GM21529 (cell line): ENCODE results near the gene PLA2G4A.
A peak's percentile ranks its signal among the peaks of the same experiment; 100 is the strongest.

Experiments used
- ATAC-seq: cut with Tn5 transposase; IDR thresholded peaks from one replicate; pipeline ENCODE4 v1.9.1; 2021; ENCODE audit not compliant: unreplicated experiment

PLA2G4A gene

GRCh38 chr1:186871784-186872183 is 43.0 kb downstream of the PLA2G4A start:
- no peak for ATAC-seq

- no peak for ATAC-seq
Measured at GRCh38 chr1:186872291-186872690, 43.5 kb downstream of the PLA2G4A start.

GRCh38 chr1:186873687-186874086 is 44.9 kb downstream of the PLA2G4A start:
- no peak for ATAC-seq

- ATAC-seq, result no peak
Measured at GRCh38 chr1:186875896-186876835, 47.4 kb downstream of the PLA2G4A start.

- no peak for ATAC-seq
Measured at GRCh38 chr1:186878356-186878755, 49.6 kb downstream of the PLA2G4A start.

GRCh38 chr1:186880982-186881381 is 52.2 kb downstream of the PLA2G4A start:
- ATAC-seq, result no peak

- ATAC-seq, result no peak
Measured at GRCh38 chr1:186882372-186883134, 53.8 kb downstream of the PLA2G4A start.

GRCh38 chr1:186884251-186884650 is 55.5 kb downstream of the PLA2G4A start:
- ATAC-seq, result no peak

- no peak for ATAC-seq
Measured at GRCh38 chr1:186887203-186887602, 58.5 kb downstream of the PLA2G4A start.

- no peak for ATAC-seq
Measured at GRCh38 chr1:186888367-186888766, 59.6 kb downstream of the PLA2G4A start.

GRCh38 chr1:186892936-186893335 is 64.2 kb downstream of the PLA2G4A start:
- no peak for ATAC-seq

- ATAC-seq, result no peak
Measured at GRCh38 chr1:186894415-186894814, 65.7 kb downstream of the PLA2G4A start.

GRCh38 chr1:186896211-186896610 is 67.5 kb downstream of the PLA2G4A start:
- no peak for ATAC-seq

GRCh38 chr1:186897008-186897407 is 68.3 kb downstream of the PLA2G4A start:
- ATAC-seq, result no peak

GRCh38 chr1:186899577-186899976 is 70.8 kb downstream of the PLA2G4A start:
- peak; percentile 96 for ATAC-seq

GRCh38 chr1:186899977-186900376 is 71.2 kb downstream of the PLA2G4A start:
- no peak for ATAC-seq

- no peak for ATAC-seq
Measured at GRCh38 chr1:186900539-186901237, 71.9 kb downstream of the PLA2G4A start.

- ATAC-seq, result no peak
Measured at GRCh38 chr1:186901631-186902030, 72.9 kb downstream of the PLA2G4A start.

GRCh38 chr1:186903374-186904136 is 74.8 kb downstream of the PLA2G4A start:
- no peak for ATAC-seq

GRCh38 chr1:186904361-186904760 is 75.6 kb downstream of the PLA2G4A start:
- no peak for ATAC-seq

GRCh38 chr1:186905561-186905960 is 76.8 kb downstream of the PLA2G4A start:
- ATAC-seq, result no peak
